HG03175 (cell line): ENCODE measurements around the gene GRID1.
"Not testable (repeated sequence)": the region's sequence is repeated elsewhere in the genome, so short reads cannot be mapped to it uniquely, and the experiment has no call there.

Experiments used
- ATAC-seq: cut with Tn5 transposase; IDR thresholded peaks from one replicate; pipeline ENCODE4 v1.9.1; 2021; ENCODE audit warnings: mild to moderate bottlenecking, moderate library complexity; ENCODE audit not compliant: unreplicated experiment

The GRID1 gene

DNA sequence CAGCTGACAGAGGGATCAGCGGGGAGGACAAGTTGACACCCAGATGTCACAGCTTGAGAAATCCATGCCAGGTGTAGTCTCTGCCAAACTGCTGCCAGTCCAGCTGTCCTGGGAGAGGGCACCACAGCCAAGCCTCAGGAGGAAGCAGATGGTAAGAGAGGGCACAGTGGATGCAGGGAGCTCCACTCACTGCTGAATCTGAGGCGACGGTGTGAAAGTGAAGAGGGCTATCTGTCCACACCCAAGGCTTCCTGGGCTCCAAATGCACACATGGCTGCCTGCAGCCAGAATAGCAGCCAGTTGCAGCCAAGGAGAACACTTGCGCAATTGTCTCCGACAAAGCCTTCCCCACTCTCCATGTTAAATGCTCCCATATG, 502.4 kb downstream of the GRID1 start:
- no peak for ATAC-seq

DNA sequence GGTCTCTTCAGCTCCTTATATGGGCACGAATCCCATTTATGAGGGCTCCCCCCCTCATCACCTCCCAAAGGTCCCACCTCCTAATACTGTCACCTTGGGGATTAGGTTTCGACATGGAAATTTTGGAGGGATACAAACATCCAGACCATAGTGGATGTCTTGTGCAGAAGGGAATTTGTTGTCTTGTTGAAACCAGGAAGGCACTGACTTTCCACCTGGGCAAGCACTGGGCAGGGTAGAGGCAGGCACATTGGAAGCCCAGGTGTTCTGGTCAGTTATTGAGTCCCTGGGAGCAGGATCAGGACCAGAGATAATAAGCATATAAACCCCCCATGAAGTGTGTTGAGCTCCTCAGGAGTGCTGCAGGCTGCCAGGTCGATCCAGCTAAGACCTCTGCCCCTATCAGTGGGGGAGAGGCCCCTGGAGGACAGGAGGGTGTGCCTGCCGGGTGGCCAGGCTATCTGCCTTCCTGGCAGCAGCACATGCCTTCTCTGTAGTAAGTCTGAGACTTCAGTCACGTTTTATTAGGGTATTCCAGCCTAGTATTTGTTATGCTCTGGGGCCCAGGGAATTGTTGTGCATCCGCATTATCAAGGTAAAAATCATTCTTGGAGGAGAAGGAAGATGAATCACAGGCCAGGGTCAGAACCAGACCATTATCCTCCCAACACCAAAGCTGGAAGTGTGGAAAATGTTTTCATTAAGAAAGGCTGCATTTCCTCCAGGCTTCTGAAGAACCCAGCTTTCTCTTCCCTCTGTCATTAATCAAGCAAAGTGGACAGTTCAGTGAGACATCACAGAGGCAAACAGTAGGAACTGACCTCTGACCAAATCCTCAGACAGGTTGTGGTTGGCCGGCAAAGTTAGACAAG, 503.1 kb downstream of the GRID1 start:
- no peak for ATAC-seq

DNA sequence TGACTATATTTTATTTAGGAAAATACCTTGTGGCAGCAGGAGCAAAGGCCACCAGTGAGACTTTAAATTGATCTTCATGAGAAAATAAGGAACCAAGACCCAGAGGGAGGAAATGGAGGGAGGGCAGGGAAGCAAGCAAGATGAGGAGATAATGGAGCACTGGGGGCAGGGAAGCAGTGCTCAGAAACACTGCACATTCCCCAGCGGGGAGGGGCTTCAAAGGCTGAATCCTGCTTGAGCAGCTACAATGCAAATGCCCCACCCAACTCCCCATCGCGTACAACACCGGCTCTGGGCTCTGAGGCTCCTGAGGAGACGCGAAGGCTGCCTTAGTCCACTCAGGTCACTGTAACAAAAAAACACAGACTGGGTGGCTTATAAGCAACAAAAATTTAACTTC, 503.8 kb downstream of the GRID1 start:
- no peak for ATAC-seq

DNA sequence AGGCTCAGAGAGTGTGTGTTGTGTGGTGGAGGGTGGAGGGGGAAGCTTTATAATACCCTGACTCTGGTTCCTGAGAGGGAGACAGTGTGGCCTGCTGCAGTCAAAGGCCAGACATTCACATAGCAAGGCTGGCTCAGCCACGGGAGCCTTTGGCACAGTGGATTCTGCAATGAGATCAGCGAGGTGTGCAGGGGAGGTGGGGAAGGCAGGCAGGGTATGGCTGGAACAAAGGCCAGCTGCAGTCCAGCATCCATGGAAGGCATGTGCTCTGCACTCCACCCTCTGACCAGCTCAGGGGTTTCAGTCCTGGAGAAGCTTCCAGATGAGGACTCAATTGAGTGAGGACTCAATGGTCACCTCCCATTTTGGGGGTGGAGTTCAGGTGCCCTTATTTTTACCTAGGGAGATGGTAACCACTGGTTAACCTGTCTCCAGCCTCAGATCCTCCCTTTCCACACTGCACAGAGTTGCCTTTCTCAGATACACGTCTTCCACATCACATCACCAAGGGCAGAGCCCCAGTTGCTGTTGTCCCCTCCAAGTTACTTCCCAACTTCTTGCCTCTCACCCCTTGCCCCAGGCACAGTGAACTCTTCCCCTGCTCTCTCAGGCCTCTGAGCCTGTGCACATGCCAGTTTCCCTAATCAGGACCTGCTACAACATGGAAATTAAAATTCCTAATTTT, 504.9 kb downstream of the GRID1 start:
- no peak for ATAC-seq

DNA sequence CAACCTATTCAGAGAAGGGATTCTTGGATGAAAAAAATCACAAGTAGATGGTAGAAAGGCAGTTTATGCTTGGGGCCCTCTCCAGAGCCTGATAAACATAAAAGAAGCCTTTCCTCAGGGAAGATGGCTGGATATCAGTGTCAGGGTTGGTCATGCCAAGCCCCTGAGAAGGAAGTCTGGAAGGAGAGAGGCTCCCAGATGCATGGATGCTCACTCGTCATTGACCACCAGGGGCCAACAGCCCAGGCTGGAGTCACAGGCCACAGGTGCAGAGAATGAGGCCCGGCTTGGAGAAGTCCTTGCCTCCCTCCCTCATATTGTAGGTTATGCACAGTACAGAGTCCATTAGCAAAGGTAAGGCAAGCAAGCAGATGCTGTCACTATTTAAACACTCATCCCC, 506.7 kb downstream of the GRID1 start:
- no peak for ATAC-seq

DNA sequence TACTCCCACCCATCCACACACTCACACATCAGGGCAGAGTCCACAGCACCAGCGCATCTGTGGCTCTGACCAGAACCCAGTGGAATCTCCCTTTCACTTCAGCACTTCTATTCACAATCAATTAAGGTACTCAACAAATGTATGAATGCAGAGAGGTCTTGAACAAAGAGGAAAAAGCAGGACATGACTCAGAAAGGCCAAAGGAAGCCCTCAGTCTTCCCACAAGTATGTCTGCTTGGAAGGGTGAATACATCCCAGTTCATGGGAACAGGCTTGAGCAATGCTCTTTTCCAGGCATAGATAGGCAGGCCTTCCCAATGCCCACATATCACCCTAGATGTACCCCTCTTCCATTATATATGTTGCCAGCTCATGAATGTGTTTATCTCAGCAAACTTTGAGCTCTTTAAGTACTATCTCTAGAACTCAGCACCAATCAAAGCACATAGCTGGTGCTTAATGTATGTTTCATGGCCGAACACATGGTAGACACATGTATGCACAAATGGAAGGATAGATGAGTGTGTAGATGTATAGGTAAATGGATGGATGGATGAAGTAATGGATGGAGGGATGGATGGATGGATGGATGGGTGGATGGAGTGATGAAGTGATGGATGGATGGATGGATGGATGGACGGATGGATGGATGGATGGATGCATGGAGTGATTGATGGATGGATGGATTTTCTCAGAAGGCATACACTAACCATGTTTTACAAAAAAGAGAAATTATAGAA, 507.6 kb downstream of the GRID1 start:
- ATAC-seq = no peak

DNA sequence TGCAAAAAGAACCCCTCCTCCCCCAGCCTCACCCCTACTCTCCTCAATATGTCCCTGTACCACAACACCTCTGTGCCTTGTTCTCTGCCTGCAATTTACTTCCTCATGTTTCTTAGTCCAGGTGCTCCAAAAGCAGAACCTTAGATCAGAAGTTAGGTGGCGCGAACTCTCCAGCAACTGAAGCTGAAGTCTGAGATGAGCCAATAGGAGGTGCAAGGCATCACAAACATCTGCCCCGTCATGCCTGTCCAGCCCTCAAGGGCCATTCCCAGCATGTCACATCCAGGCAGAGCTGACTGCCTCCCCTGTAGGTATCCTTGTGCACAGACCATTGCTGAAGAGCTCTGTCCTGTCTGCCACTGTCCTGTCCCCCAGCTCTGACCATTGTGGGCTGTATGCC, 508.8 kb downstream of the GRID1 start:
- ATAC-seq = no peak

DNA sequence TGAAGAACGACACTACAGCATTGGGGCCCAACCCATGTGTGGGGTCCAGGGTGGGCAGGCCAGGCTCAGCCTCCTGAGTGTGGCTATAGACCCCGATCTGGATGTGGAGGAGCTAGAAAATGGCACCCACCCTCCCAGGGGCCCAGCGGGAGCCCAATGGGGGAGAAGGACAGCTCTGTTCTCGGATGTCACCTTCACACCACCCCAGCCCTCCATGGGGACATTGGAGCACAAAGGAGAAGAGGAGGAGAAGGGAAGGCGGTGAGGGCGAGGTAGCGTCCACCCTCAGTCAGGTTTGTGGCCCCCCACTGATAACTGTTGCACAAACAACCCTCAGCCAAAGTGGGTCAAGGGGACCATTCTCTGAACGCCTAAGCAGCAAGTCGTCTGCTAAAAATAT, 509.3 kb downstream of the GRID1 start:
- no peak for ATAC-seq

DNA sequence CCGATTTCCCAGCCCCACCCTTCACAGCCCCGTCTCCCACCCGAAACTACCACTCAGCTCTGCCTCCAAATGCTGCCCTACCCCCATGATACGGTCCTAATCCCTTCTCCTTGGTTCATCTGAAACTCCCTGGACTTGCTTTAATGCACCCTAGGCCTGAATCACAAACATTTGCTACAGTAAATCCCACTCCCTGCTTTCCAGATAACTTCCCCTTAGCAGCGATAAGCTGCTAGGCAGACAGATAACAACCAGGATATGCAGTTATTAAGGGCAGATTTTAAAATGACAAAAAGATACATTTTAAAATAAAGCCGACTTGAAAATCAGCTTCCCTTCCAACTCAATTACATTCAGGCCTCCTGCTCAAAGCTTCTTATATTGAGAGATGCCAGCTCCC, 514.7 kb downstream of the GRID1 start:
- ATAC-seq = no peak

DNA sequence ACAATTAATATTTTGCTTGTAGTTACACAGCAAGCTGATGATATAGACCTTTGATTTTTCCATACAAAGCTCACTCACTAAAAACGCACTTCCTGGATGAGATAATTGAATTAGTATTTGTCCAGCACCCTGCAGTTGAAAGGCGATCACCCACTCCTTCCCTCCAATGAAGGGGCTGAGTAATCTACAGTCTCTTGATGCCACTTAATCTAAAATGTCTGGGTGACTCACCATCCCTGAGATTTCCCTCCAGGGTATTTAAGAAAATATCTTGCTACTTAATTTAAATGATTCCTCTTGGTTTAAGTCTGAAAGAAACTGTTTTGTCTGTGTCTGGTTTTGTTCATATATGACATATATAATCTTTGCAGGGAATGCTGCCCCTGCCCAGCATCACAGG, 515.3 kb downstream of the GRID1 start:
- ATAC-seq = no peak

DNA sequence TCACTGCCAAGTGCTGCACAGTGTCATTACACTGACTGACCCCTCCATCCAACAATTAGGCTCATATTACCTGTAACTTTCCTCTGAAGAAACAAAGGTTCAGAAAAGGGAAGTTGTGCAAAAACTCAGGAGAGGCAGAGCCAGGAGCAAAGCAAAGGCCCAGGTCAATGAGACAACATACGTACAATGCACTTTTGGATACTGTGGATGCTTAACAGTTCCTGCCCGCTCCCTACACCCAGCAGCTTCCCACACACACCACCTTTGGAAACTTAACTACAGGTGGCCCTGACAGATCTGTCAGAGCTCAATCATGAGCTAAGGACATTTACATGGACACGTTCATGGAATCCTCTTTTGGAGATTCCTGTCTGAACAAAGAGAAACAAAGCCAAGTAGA, 515.9 kb downstream of the GRID1 start:
- ATAC-seq = no peak

DNA sequence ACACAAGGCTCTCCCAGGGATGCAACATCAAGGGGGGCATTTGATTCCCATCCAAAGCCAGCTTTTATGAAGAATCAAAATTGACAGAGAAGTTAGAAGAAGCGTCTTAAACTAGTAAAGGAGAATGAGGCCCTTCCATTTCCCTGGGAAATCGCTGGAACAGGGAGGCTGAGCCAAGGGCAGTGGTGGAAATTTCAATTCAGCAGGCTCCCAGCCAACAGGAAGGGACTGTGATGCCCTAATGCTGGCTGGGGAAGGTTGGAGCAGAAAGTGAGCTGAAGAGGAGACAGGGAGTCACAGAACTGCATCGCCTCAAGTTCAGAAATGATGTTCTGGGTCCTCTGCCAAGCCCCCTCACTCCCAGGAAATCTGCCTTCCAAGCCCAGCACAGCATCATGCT, 517.3 kb downstream of the GRID1 start:
- no peak for ATAC-seq

DNA sequence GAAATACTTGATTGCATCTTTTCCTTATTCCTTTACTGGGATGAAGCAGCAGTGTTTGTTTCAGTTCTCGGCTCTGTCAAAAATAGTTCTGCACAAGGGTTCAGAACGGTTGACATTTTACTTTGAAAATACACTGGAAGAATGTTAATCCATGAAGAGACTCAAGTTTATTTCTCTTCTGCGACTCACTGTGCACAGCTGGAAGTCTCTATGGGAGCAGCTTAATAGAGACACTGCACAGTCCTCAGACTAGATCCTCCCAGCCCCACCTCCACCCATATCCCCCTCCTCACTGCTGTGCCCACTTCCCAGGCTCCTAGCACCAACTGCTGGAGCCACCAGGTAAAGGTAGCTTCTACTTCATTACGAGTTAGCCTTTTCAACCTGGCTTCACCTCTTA, 517.8 kb downstream of the GRID1 start:
- ATAC-seq = no peak

DNA sequence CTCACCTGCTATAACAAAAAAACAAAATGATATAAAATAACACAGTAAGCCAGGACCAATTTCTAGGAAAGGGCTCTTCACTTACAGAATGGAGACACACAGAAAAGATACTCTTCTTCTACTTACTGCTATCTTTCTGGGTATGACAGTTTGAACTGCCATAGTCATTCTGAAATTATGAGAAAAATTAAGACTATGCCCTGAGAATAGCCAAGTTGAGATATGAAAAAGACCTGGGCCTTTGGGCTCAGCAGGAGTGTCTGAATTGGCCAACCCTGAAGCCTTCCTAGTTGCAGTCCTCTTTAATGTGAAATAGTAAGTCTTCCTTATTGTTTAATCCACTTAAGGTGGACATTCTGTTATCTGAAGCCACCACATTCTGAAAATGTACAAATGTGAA, 519.5 kb downstream of the GRID1 start:
- ATAC-seq = no peak

DNA sequence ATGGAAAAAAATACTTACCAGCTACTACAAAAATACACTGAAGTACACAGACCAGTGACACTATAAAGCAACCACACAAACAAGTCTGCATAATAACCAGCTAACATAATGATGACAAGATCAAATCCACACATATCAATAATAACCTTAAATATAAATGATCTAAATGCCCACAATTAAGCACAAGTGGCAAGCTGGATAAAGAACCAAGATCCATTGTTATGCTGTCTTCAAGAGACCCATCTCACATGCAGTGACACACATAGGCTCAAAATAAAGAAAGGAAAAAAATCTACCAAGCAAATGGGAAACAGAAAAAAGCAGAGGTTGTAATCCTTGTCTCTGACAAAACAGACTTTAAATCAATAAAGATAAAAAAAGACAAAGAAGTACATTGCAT, 527.9 kb downstream of the GRID1 start:
- ATAC-seq = not testable (repeated sequence)

DNA sequence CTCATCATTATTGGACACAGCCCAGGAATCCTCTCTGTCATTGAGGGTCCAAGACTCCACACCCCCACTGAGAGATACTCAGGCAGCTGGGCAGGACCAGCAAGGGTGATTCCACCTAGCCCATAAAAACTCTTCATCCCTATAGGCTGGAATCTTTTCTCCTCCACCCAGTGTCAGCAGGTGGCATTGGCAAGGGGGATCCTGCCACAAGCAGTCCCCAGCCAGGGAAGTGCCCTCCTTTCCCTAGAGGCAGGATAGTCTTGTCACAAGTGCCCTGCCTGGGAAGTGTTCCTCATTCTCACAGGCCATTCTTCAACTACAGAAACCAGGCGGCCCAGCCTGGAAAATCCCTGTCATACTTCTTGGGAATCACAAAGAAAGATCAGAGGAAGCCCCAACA, 533.6 kb downstream of the GRID1 start:
- no peak for ATAC-seq

DNA sequence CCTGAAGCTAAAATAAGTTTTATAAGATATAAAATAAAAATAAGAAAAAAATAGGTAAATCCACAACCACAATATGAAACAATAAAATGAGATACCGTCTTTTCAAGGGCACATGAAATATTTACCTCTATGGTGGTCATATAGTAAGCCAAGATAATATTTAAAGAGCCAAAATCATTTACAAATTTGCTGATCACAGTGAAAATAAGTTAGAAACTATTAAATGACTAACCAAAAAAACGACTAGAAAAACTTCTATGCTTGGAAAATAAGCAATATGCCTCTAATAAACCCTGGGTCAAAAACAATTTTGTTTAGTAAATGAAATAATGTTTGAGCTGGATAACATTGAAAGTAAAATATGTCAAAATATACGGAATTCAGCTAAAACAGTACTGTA, 535.2 kb downstream of the GRID1 start:
- ATAC-seq = no peak

DNA sequence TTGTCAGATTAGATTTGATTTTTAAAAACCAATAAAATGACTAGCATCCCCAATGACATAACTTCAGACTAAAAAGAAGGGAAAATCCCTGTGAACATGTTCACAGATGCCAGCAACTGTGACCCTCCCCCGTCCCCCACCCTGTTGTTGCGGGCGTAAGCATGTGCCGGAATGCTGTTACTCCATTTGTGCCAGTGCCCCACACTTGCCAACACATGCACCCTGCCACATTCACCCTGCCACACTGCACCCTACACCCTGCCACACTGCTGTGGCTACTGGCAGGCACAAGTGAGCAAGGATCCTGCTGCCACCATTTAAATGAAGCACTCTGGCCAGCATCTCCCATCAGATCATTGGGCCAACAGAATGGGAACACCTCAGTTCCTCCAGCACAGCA, 540.2 kb downstream of the GRID1 start:
- no peak for ATAC-seq

DNA sequence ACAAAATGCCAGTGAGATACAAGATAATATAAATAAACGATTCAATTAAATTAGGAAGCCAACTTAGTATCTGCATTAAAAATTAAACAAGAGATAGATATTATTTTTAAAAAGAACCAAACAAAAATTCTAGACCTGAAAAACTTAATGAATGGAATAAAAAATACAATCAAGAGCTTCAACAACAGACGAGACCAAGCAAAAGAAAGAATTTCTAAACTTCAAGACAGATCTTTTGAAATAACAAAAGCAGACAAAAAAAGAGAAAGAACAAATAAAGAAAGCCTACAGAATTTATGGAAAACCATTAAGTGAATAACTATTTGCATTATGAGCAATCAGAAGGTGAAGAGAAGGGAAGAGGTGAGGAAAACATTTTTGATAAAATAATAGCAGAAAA, 555.2 kb downstream of the GRID1 start:
- ATAC-seq = no peak

DNA sequence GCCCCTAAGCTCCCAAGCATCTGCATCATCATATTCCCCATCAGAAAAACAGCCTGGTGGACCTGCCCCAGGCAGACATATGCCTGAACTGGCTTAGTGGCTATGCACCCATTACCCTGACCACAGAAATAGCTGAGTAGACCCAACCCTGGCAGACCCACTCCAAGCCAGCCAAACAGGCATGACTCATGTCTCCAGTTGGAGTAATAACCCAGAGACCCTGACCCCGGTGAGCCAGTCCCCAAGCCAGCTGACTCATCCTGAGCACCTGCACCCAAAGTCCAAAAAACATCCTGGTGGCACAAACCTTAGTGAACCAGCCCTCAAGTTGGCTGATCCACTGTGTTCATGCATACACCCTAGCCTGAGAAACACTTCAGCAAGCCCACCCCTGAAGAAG, 555.9 kb downstream of the GRID1 start:
- ATAC-seq = no peak

DNA sequence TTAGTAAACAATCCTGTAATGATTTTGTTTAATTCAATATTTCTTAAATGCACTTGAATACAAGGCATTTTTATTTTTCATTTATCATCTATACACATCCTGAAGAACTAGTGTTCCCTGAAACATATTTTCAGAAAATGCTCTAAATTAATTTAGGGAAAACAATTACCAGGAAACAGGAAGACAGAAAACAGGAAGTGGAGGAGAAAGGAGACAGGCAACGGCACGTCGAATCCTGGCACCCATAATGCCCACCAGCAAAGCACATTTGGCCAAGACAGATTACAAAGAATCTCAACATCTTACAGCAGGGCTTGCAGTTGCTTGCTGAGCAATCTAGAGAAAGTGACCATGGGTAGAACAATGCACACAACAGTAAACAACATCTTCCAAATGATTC, 571.1 kb downstream of the GRID1 start:
- no peak for ATAC-seq

DNA sequence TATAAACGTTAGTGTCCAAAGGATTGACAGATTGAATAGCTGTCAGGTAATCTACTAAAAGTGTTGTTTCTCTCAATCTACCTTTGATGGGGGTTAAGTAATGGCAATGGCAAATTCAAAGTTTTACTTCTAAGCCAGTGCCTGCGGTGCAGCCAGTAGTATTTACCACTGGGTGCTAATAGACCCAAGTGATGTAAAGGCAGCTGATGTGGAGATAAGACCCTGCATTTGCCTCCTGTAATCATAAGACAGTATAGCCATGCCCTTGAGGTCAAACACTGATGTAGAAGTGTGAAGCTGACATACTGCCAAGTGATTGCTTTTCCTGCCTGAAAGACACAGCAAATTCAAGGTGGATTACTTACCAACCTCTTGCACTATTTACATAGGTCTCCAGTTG, 572.0 kb downstream of the GRID1 start:
- no peak for ATAC-seq
